Hepatocyte (in vitro differentiated cells): ENCODE results near the gene NAP1L1. TPM values are rescaled to one million over a fixed set of nuclear protein-coding genes. Genes with fewer than 3 reads are reported as not detected.

Experiments
- DNase-seq: peaks from one replicate; pipeline ENCODE4 v3.0.0-alpha.2; 2016; ENCODE audit warnings: low spot score
- H2AFZ ChIP-seq: fragments of 200-600 bp; sonication (generic); 2 replicates; pipeline ENCODE4 v1.6.0; 2016; ENCODE audit warnings: antibody characterized with exemption, mild to moderate bottlenecking
- H3K27ac ChIP-seq: fragments of 200-600 bp; sonication (generic); 2 replicates; pipeline ENCODE4 v1.5.1; 2016; ENCODE audit warnings: mild to moderate bottlenecking
- H3K27me3 ChIP-seq: fragments of 200-600 bp; sonication (generic); 2 replicates; pipeline ENCODE4 v1.6.1; 2016
- H3K36me3 ChIP-seq: fragments of 200-600 bp; sonication (generic); replicated peaks from 2 replicates; pipeline ENCODE4 v1.5.1; 2016; ENCODE audit warnings: low read depth; ENCODE audit not compliant: insufficient read depth
- H3K4me1 ChIP-seq: fragments of 200-600 bp; sonication (generic); 2 replicates; pipeline ENCODE4 v1.5.1; 2016; ENCODE audit warnings: mild to moderate bottlenecking, moderate library complexity; ENCODE audit not compliant: insufficient read depth
- H3K4me2 ChIP-seq: fragments of 200-600 bp; sonication (generic); 2 replicates; pipeline ENCODE4 v1.6.0; 2016
- H3K4me3 ChIP-seq: fragments of 200-600 bp; sonication (generic); 2 replicates; pipeline ENCODE4 v1.5.1; 2016; ENCODE audit warnings: mild to moderate bottlenecking
- H3K79me2 ChIP-seq: fragments of 200-600 bp; sonication (generic); 2 replicates; pipeline ENCODE4 v1.6.0; 2017; ENCODE audit warnings: mild to moderate bottlenecking
- H3K9me2 ChIP-seq: fragments of 200-600 bp; sonication (generic); replicated peaks from 2 replicates; pipeline ENCODE4 v1.6.0; 2017; ENCODE audit warnings: mild to moderate bottlenecking; ENCODE audit not compliant: insufficient read depth
- H3K9me3 ChIP-seq: fragments of 200-600 bp; sonication (generic); 2 replicates; pipeline ENCODE4 v1.5.1; 2016; ENCODE audit warnings: low read depth, mild to moderate bottlenecking
- H4K20me1 ChIP-seq: fragments of 200-600 bp; sonication (generic); 2 replicates; pipeline ENCODE4 v1.6.0; 2016; ENCODE audit warnings: mild to moderate bottlenecking; ENCODE audit not compliant: insufficient read depth, poor library complexity, severe bottlenecking
- EZH2 ChIP-seq: fragments of 200-600 bp; sonication (generic); IDR thresholded peaks from 2 replicates; pipeline ENCODE4 v1.6.1; 2016; ENCODE audit warnings: antibody characterized with exemption, mild to moderate bottlenecking, borderline replicate concordance
- EZH2phosphoT487 ChIP-seq: fragments of 200-600 bp; sonication (generic); IDR thresholded peaks from one replicate; pipeline ENCODE4 v1.6.1; 2018; ENCODE audit warnings: antibody characterized with exemption, mild to moderate bottlenecking, low read depth, moderate library complexity; ENCODE audit not compliant: unreplicated experiment, severe bottlenecking
- WGBS: methylation state at CpG from one replicate; pipeline ENCODE4 v1.1.6; 2016; ENCODE audit warnings: low lambda C conversion rate; ENCODE audit errors: missing lambda C conversion rate; 5-methylcytosine and 5-hydroxymethylcytosine counted together
- polyA plus RNA-seq: library from polyadenylated mRNA; unstranded; fragments of >200 nt; fragmentation: Nextera tagmentation; extraction: Ambion mirVana; gene quantifications from 2 replicates; pipeline ENCODE4 v1.2.1, GENCODE V29; 2016
- total RNA-seq: library from RNA; depleted of rRNA; stranded (reverse); fragments of >200 nt; gene quantifications from 2 replicates; pipeline ENCODE4 v1.2.3, GENCODE V29; 2014
- TF ChIP-seq, protein P1 (sequence below): fragments of 200-600 bp; sonication (generic); IDR thresholded peaks from 2 replicates; pipeline ENCODE4 v1.5.1; 2016; ENCODE audit warnings: antibody characterized with exemption, mild to moderate bottlenecking; ENCODE audit not compliant: poor library complexity

NAP1L1 gene
- total and polyA plus RNA-seq, 2 experiments from 2014 or later, result 117 to 352 TPM

DNA sequence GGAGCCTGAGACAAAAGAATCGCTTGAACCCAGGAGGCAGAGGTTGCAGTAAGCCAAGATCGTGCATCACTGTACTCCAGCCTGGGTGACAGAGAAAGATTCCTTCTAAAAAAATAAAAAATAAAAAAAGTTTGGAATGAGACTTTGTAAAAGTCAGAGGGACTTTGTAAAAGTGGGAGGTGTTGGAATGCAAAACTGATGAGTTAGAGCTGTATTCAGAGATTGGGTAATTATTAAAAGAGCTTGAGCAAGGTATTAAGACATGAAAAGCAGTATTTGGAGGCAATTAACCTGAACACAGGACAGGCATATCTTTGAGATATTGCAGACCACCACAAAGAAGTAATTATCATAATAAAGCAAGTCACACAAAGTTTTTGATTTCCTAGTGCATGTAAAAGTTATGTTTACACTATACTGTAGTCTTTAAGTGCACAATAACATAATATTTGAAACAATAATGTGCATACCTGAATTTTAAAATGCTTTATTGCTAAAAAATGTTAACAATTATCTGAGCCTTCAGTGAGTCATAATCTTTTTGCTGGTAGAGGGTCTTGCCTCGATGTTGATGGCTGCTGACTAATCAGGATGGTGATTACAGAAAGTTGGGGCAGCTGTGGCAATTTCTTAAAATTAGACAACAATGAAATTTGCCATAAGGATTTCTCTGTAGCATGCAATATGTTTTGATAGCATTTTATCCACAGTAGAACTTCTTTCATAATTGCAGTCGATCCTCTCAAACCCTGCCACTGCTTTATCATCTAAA is 86.0 kb downstream of the NAP1L1 start:
- DNase-seq, result no peak
- TF ChIP-seq EZH2phosphoT487 (no peak), EZH2 (no peak)
- TF ChIP-seq, protein P1, sequence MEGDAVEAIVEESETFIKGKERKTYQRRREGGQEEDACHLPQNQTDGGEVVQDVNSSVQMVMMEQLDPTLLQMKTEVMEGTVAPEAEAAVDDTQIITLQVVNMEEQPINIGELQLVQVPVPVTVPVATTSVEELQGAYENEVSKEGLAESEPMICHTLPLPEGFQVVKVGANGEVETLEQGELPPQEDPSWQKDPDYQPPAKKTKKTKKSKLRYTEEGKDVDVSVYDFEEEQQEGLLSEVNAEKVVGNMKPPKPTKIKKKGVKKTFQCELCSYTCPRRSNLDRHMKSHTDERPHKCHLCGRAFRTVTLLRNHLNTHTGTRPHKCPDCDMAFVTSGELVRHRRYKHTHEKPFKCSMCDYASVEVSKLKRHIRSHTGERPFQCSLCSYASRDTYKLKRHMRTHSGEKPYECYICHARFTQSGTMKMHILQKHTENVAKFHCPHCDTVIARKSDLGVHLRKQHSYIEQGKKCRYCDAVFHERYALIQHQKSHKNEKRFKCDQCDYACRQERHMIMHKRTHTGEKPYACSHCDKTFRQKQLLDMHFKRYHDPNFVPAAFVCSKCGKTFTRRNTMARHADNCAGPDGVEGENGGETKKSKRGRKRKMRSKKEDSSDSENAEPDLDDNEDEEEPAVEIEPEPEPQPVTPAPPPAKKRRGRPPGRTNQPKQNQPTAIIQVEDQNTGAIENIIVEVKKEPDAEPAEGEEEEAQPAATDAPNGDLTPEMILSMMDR, result no peak
- Histone ChIP-seq H3K4me3 (no peak overlapping the region), H2AFZ (no peak overlapping the region), H3K27ac (no peak overlapping the region), H4K20me1 (no peaks in the 10 kb centered on the region), H3K9me3 (no peaks in the 10 kb centered on the region), H3K4me2 (no peak overlapping the region), H3K79me2 (no peaks in the 10 kb centered on the region), H3K27me3 (no peaks in the 10 kb centered on the region), H3K4me1 (no peaks in the 10 kb centered on the region), H3K36me3 (no peaks in the 10 kb centered on the region), H3K9me2 (no peaks in the 10 kb centered on the region)
- WGBS, result 70% methylated on average over 4 of the region's 4 CpGs

DNA sequence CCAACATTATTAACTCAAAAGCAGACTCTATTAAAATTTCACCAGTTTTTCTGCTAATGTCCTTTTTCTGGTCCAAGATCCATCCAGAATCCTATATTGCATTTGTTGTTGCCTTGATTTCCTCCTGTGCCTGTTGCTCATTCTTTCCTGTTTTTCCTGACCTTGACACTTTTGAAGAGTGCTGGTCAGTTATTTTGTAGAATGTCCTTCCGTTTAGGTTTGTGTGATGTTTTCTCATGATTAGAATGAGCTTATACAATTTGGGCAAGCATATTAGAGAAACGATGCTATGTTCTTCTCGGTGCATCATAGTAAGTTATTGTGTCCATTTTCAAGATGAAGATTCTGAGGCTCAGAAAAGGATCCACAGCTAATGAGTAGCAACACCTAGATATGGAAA is 86.8 kb downstream of the NAP1L1 start:
- WGBS, result 94% methylated on average over 3 of the region's 3 CpGs
- Histone ChIP-seq H3K27me3 (no peaks in the 10 kb centered on the region), H3K4me2 (no peak overlapping the region), H3K9me2 (no peaks in the 10 kb centered on the region), H3K4me3 (no peak overlapping the region), H4K20me1 (no peaks in the 10 kb centered on the region), H2AFZ (no peak overlapping the region), H3K27ac (no peak overlapping the region), H3K4me1 (no peaks in the 10 kb centered on the region), H3K36me3 (no peaks in the 10 kb centered on the region), H3K79me2 (no peaks in the 10 kb centered on the region), H3K9me3 (no peaks in the 10 kb centered on the region)
- no peak for TF ChIP-seq EZH2
- TF ChIP-seq, protein P1, result no peak
- TF ChIP-seq EZH2phosphoT487, result no peak
- DNase-seq, result no peak

DNA sequence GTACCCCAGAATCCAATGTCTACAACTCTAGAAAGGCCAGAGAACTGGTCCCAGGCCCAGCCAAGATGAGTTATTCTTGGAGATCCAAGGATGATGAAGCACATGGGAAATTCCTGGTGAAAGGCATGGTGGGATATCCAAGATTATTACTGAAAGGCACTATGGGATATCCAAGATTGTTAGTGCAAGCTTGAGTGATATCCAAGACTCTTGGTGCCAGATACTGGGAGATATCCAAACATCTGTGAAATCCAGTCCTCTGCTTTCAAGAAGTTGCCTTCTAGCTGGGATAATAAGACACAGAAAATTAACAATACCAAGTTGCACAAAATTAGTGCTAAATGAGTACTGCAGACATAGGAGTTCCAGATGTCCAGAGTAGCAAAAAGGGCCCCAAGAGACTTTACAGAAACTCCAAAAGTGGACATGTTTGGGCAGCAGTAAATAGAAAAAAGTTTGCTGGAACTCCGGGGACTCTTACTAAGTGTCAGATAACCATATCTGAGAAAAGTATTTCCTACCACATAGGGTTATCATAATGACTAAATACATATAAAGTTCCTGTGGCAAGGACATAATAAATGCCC is 87.5 kb downstream of the NAP1L1 start:
- H3K27me3 ChIP-seq, result no peaks in the 10 kb centered on the region
- no peaks in the 10 kb centered on the region for H3K9me2 ChIP-seq
- H3K4me2 ChIP-seq, result no peak overlapping the region
- H2AFZ ChIP-seq, result no peak overlapping the region
- H3K9me3 ChIP-seq, result no peaks in the 10 kb centered on the region
- no peaks in the 10 kb centered on the region for H3K36me3 ChIP-seq
- H3K4me1 ChIP-seq, result no peaks in the 10 kb centered on the region
- H3K27ac ChIP-seq, result no peak overlapping the region
- TF ChIP-seq EZH2 (no peak), EZH2phosphoT487 (no peak)
- TF ChIP-seq, protein P1, result no peak
- DNase-seq, result no peak
- 27% methylated on average over 1 of the region's 1 CpG for WGBS
- no peaks in the 10 kb centered on the region for H3K79me2 ChIP-seq
- H3K4me3 ChIP-seq, result no peak overlapping the region
- H4K20me1 ChIP-seq, result no peaks in the 10 kb centered on the region
